Naive thymus-derived CD8-positive, alpha-beta T cell (primary cell): Measurements from ENCODE around the gene FLNB. TPM values are rescaled to one million over a fixed set of nuclear protein-coding genes. Genes with fewer than 3 reads are reported as not detected.

Source experiments
- ATAC-seq, 2 donors: fragments of 150-1000 bp; cut with Tn5 transposase in 1 of 2; sonication (Bioruptor Pico), chemical (Tn5 transposase) in 1 of 2; 1 replicate in 1 of 2; 2 replicates in 1 of 2; pipeline ENCODE4 v1.10.0; 2021; ENCODE audit warnings: mild to moderate bottlenecking in 2 of 2, moderate library complexity in 2 of 2
- POLR2A ChIA-PET: fragments of 350-600 bp; sonication (Branson Sonifier 250); formaldehyde crosslinking; loops from one replicate; lab custom pipeline; 2021; ENCODE audit warnings: antibody characterized with exemption; lab: Charles Lee
- DNase-seq, 10 donors: peaks; one replicate each; pipeline versions ENCODE4 v3.0.0 to v3.0.0-alpha.2; 2020 to 2022
- H3K27ac Mint-ChIP-seq, 10 donors: one replicate each; pipeline ENCODE4 v1.8.0; 2020 to 2022; ENCODE audit warnings: mild to moderate bottlenecking in 10 of 10, mixed read lengths in 10 of 10, moderate library complexity in 4 of 10, inconsistent platforms in 1 of 10
- H3K27me3 Mint-ChIP-seq, 5 donors: one replicate each; pipeline ENCODE4 v1.8.0; 2021 to 2022; ENCODE audit warnings: mixed read lengths in 5 of 5
- H3K36me3 Mint-ChIP-seq, 3 donors: one replicate each; pipeline ENCODE4 v1.8.0; 2020 to 2022; ENCODE audit warnings: mixed read lengths in 3 of 3, mild to moderate bottlenecking in 2 of 3, inconsistent platforms in 1 of 3
- H3K4me1 Mint-ChIP-seq, 4 donors: one replicate each; pipeline ENCODE4 v1.8.0; 2021 to 2022; ENCODE audit warnings: mixed read lengths in 4 of 4
- H3K4me3 Mint-ChIP-seq, 10 donors: one replicate each; pipeline ENCODE4 v1.8.0; 2020 to 2022; ENCODE audit warnings: mild to moderate bottlenecking in 10 of 10, mixed read lengths in 10 of 10, moderate library complexity in 6 of 10, inconsistent platforms in 1 of 10
- H3K9me3 Mint-ChIP-seq, 9 donors: one replicate each; pipeline ENCODE4 v1.8.0; 2020 to 2022; ENCODE audit warnings: mixed read lengths in 9 of 9, mild to moderate bottlenecking in 3 of 9, inconsistent platforms in 1 of 9, moderate library complexity in 1 of 9
- polyA plus RNA-seq, 3 donors: library from polyadenylated mRNA; unstranded; fragments of 300-500 nt; fragmentation: Illumina TruSeq; gene quantifications; one replicate each; pipeline ENCODE4 v1.2.3, GENCODE V29; 2021
- total RNA-seq, 8 experiments: library from RNA in 2 of 8; stranded (reverse) in 2 of 8; gene quantifications; one replicate each; pipeline ENCODE4 v1.2.3 and lab custom pipeline; 2021 to 2026

The FLNB gene
- total and polyA plus RNA-seq, 5 experiments from 2014 or later: 11.8 to 76.7 (median 32.2) TPM

- Mint-ChIP-seq H3K9me3 (no peaks in the 10 kb centered on the region), H3K4me3 (no peak overlapping the region), H3K4me1 (peaks cover 4 to 11% (median 6%) of the 10 kb centered on the region in 4 donors), H3K27me3 (no peaks in the 10 kb centered on the region), H3K27ac (no peak overlapping the region), H3K36me3 (peaks cover 9 to 48% (median 19%) of the 10 kb centered on the region in 3 donors)
- POLR2A ChIA-PET: interaction anchor here (0.9 to 1.5 kb wide), 2 partner anchors 9 to 13 kb away, joined by 3 to 4 read pairs; no protein-coding TSS in a partner anchor
- ATAC-seq (no peak), DNase-seq (no peak)
Observed at GRCh38 chr3:58094657-58095056, 86.4 kb downstream of the FLNB start.

- POLR2A ChIA-PET: no interaction called here
- H3K27me3 Mint-ChIP-seq: no peaks in the 10 kb centered on the region
- peaks cover 7 to 15% (median 12%) of the 10 kb centered on the region in 4 donors for H3K4me1 Mint-ChIP-seq
- H3K36me3 Mint-ChIP-seq: peaks cover 14 to 56% (median 19%) of the 10 kb centered on the region in 3 donors
- peak overlapping the region in 2 of 10 donors; percentile 29 to 39 for H3K27ac Mint-ChIP-seq
- DNase-seq (no peak), ATAC-seq (no peak)
- H3K9me3 Mint-ChIP-seq: no peaks in the 10 kb centered on the region
- H3K4me3 Mint-ChIP-seq: no peak overlapping the region
Observed at GRCh38 chr3:58095603-58096138, 87.4 kb downstream of the FLNB start.

- H3K9me3 Mint-ChIP-seq: no peaks in the 10 kb centered on the region
- peaks cover 18 to 34% (median 28%) of the 10 kb centered on the region in 4 donors for H3K4me1 Mint-ChIP-seq
- POLR2A ChIA-PET: interaction anchor here (0.6 kb wide), 1 partner anchor 122 kb away, joined by 3 read pairs; no protein-coding TSS in a partner anchor
- H3K27ac Mint-ChIP-seq: peak overlapping the region in 5 of 10 donors; percentile 26 to 75 (median 36)
- peaks cover 14 to 77% (median 28%) of the 10 kb centered on the region in 3 donors for H3K36me3 Mint-ChIP-seq
- H3K4me3 Mint-ChIP-seq: no peak overlapping the region
- H3K27me3 Mint-ChIP-seq: no peaks in the 10 kb centered on the region
- ATAC-seq (no peak), DNase-seq (no peak)
Observed at GRCh38 chr3:58098531-58098930, 90.3 kb downstream of the FLNB start.

GRCh38 chr3:58099865-58100264, 91.6 kb downstream of the FLNB start:
- POLR2A ChIA-PET: interaction anchor here (0.9 to 1.0 kb wide), 2 partner anchors 12 to 92 kb away, joined by 3 to 4 read pairs; partner anchors contain the start of gene FLNB
- Mint-ChIP-seq H3K27me3 (no peaks in the 10 kb centered on the region), H3K9me3 (no peaks in the 10 kb centered on the region), H3K4me3 (no peak overlapping the region), H3K4me1 (peaks cover 28 to 47% (median 40%) of the 10 kb centered on the region in 4 donors), H3K36me3 (peaks cover 14 to 84% (median 28%) of the 10 kb centered on the region in 3 donors), H3K27ac (peak overlapping the region in 7 of 10 donors; percentile 24 to 82 (median 65))
- ATAC-seq: no peak
- no peak for DNase-seq

GRCh38 chr3:58101499-58102389, 93.5 kb downstream of the FLNB start:
- H3K36me3 Mint-ChIP-seq: peaks cover 9 to 87% (median 30%) of the 10 kb centered on the region in 3 donors
- no peaks in the 10 kb centered on the region for H3K9me3 Mint-ChIP-seq
- POLR2A ChIA-PET: interaction anchor here (0.8 to 3.0 kb wide), 2 partner anchors 20 to 71 kb away, joined by 3 to 18 read pairs; no protein-coding TSS in a partner anchor
- H3K4me1 Mint-ChIP-seq: peaks cover 24 to 53% (median 42%) of the 10 kb centered on the region in 4 donors
- peak overlapping the region in 8 of 10 donors; percentile 13 to 86 (median 59) for H3K27ac Mint-ChIP-seq
- ATAC-seq (peak; percentile 42 to 53), DNase-seq (peak in 1 of 10 donors; percentile 24)
- peak overlapping the region in 8 of 10 donors; percentile 34 to 82 (median 66) for H3K4me3 Mint-ChIP-seq
- H3K27me3 Mint-ChIP-seq: no peaks in the 10 kb centered on the region

GRCh38 chr3:58102390-58102750, 94.1 kb downstream of the FLNB start:
- no peak for ATAC-seq
- Mint-ChIP-seq H3K9me3 (no peaks in the 10 kb centered on the region), H3K27me3 (no peaks in the 10 kb centered on the region), H3K4me1 (peaks cover 24 to 53% (median 42%) of the 10 kb centered on the region in 4 donors), H3K4me3 (peak overlapping the region in 8 of 10 donors; percentile 34 to 82 (median 66)), H3K27ac (peak overlapping the region in 8 of 10 donors; percentile 13 to 86 (median 59)), H3K36me3 (peaks cover 9 to 87% (median 30%) of the 10 kb centered on the region in 3 donors)
- no peak for DNase-seq
- POLR2A ChIA-PET: interaction anchor here (0.5 to 3.0 kb wide), 3 partner anchors 14 to 162 kb away, joined by 3 to 18 read pairs (median 3); no protein-coding TSS in a partner anchor

- Mint-ChIP-seq H3K27ac (peak overlapping the region in 5 of 10 donors; percentile 40 to 86 (median 67)), H3K9me3 (no peaks in the 10 kb centered on the region), H3K36me3 (peaks cover 9 to 87% (median 28%) of the 10 kb centered on the region in 3 donors), H3K4me3 (peak overlapping the region in 8 of 10 donors; percentile 4 to 82 (median 64)), H3K4me1 (peaks cover 24 to 53% (median 42%) of the 10 kb centered on the region in 4 donors), H3K27me3 (no peaks in the 10 kb centered on the region)
- DNase-seq (no peak), ATAC-seq (no peak)
- POLR2A ChIA-PET: interaction anchor here (0.5 to 3.0 kb wide), 4 partner anchors 13 to 162 kb away, joined by 3 to 18 read pairs (median 3); partner anchors contain the start of gene FLNB
Observed at GRCh38 chr3:58102976-58103451, 94.8 kb downstream of the FLNB start.

- Mint-ChIP-seq H3K27me3 (no peaks in the 10 kb centered on the region), H3K4me1 (peaks cover 24 to 53% (median 42%) of the 10 kb centered on the region in 4 donors), H3K36me3 (peaks cover 16 to 91% (median 28%) of the 10 kb centered on the region in 3 donors), H3K9me3 (no peaks in the 10 kb centered on the region), H3K27ac (peak overlapping the region; percentile 41 to 91 (median 80)), H3K4me3 (peak overlapping the region in 9 of 10 donors; percentile 20 to 82 (median 62))
- POLR2A ChIA-PET: interaction anchor here (0.7 to 3.0 kb wide), 4 partner anchors 12 to 41 kb away, joined by 3 to 18 read pairs (median 4); no protein-coding TSS in a partner anchor
- peak in 4 of 10 donors; percentile 14 to 43 (median 36) for DNase-seq
- ATAC-seq: peak; percentile 60 to 72
Observed at GRCh38 chr3:58104151-58104550, 95.9 kb downstream of the FLNB start.

GRCh38 chr3:58104712-58105111, 96.5 kb downstream of the FLNB start:
- DNase-seq (no peak), ATAC-seq (peak in 1 of 2 donors; percentile 22)
- Mint-ChIP-seq H3K36me3 (peaks cover 14 to 91% (median 33%) of the 10 kb centered on the region in 3 donors), H3K9me3 (no peaks in the 10 kb centered on the region), H3K27me3 (no peaks in the 10 kb centered on the region), H3K27ac (peak overlapping the region in 9 of 10 donors; percentile 47 to 91 (median 86)), H3K4me1 (peaks cover 21 to 49% (median 37%) of the 10 kb centered on the region in 4 donors), H3K4me3 (peak overlapping the region in 5 of 10 donors; percentile 62 to 82 (median 77))
- POLR2A ChIA-PET: interaction anchor here (0.7 to 0.9 kb wide), 2 partner anchors 11 to 42 kb away, joined by 4 read pairs; no protein-coding TSS in a partner anchor

GRCh38 chr3:58105196-58105595, 97.0 kb downstream of the FLNB start:
- H3K36me3 Mint-ChIP-seq: peaks cover 12 to 91% (median 36%) of the 10 kb centered on the region in 3 donors
- H3K27ac Mint-ChIP-seq: peak overlapping the region in 1 of 10 donors; percentile 49
- DNase-seq (no peak), ATAC-seq (no peak)
- peaks cover 17 to 44% (median 33%) of the 10 kb centered on the region in 4 donors for H3K4me1 Mint-ChIP-seq
- POLR2A ChIA-PET: no interaction called here
- no peaks in the 10 kb centered on the region for H3K9me3 Mint-ChIP-seq
- no peaks in the 10 kb centered on the region for H3K27me3 Mint-ChIP-seq
- no peak overlapping the region for H3K4me3 Mint-ChIP-seq

- no peaks in the 10 kb centered on the region for H3K9me3 Mint-ChIP-seq
- peaks cover 17 to 47% (median 35%) of the 10 kb centered on the region in 4 donors for H3K4me1 Mint-ChIP-seq
- no peak for DNase-seq
- H3K27me3 Mint-ChIP-seq: no peaks in the 10 kb centered on the region
- peaks cover 12 to 92% (median 40%) of the 10 kb centered on the region in 3 donors for H3K36me3 Mint-ChIP-seq
- POLR2A ChIA-PET: no interaction called here
- no peak overlapping the region for H3K27ac Mint-ChIP-seq
- H3K4me3 Mint-ChIP-seq: no peak overlapping the region
- ATAC-seq: no peak
Observed at GRCh38 chr3:58106061-58106460, 97.8 kb downstream of the FLNB start.

- no peaks in the 10 kb centered on the region for H3K9me3 Mint-ChIP-seq
- DNase-seq: no peak
- peaks cover 22 to 48% (median 40%) of the 10 kb centered on the region in 4 donors for H3K4me1 Mint-ChIP-seq
- POLR2A ChIA-PET: interaction anchor here (0.6 kb wide), 1 partner anchor 99 kb away, joined by 4 read pairs; no protein-coding TSS in a partner anchor
- H3K4me3 Mint-ChIP-seq: no peak overlapping the region
- peak overlapping the region in 1 of 10 donors; percentile 19 for H3K27ac Mint-ChIP-seq
- no peaks in the 10 kb centered on the region for H3K27me3 Mint-ChIP-seq
- H3K36me3 Mint-ChIP-seq: peaks cover 12 to 94% (median 38%) of the 10 kb centered on the region in 3 donors
- ATAC-seq: no peak
Observed at GRCh38 chr3:58106640-58107039, 98.4 kb downstream of the FLNB start.
